SIG-M5 treated with dmso at 0.1 percent for 504 hours (cell line): ENCODE results near the gene PHF2.

Experiments used
- DNase-seq: peaks from one replicate; lab custom pipeline; 2025; ENCODE audit not compliant: unreplicated experiment; lab: John Stamatoyannopoulos, UW

PHF2 gene

DNA sequence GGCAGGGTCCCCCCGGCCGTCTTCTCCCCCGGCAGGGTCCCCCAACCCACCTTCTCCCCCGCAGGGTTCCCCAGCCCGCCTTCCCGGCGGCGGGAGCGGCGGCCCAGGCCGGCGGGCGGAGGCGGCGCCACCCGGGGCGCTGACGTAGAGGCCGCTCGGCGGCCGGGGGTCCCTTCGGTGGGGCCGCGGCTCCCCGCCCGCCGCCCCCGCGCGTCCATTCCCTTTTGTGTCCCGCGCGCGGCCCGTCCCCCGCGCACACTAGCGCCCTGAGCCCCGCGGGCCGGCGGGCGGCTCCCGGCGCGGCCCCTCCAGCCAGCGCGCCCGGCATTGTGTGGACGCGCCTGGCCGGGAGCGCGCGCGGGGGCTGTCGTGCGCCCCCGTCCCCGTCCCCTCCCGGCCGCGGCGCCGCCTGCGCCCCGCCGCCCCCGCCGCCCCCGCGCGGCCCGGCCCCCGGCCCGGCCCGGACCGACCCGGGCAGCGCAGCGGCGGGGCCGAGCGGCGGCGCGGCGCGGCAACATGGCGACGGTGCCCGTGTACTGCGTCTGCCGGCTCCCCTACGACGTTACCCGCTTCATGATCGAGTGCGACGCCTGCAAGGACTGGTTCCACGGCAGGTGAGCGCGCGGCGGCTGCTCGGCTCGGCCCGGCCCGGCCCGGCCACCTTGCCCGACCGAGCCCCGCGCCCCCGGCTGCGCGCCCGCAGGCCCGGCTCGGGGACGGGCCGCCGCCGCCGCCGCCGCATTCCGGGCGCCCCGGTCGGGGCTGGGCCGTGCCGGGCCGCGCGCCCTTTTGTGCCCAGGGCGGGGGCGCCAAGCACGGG is at the start of gene PHF2:
Gene PHF2, plus strand, starts transcription at position 327 of the 820 bp plus-strand sequence. Its CDS starts 190 bp downstream, at position 517.
- no peak for DNase-seq

DNA sequence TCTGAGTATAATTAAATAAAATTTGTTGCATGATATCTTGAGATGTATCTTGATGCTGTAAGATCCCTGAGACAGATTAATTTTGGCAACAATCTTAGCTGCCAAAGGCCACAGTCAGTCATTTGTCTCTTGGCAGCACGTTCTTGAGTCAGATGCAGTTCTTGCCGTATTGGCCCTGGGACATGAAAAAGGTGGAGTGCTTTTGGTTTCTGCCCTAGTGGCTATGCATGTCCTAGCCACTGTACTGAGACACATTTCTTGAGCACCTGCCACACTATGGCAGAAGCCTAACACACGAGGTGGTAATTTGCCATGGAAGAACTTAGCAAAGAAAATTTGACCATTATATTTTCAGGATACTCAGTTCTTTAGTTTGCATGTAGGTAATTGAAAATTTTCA is 45.0 kb upstream of the PHF2 start:
- no peak for DNase-seq

DNA sequence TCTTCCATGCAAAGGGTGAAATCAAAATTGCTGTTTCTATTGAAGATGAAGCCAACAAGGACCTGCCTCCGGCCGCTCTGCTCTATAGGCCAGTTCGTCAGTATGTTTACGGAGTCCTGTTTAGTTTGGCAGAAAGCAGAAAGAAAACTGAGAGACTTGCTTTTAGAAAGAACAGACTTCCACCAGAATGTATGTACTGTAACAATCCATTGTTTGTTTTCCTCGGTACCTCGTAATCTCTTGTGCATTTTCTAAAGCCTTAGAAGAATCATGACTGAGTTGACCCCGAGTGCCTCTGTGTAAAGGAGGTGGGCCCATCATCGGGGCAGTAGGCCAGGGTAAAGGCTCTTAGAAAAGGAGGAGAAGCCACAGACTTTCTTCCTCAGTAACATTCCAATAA is 44.2 kb upstream of the PHF2 start:
- DNase-seq, result no peak

DNA sequence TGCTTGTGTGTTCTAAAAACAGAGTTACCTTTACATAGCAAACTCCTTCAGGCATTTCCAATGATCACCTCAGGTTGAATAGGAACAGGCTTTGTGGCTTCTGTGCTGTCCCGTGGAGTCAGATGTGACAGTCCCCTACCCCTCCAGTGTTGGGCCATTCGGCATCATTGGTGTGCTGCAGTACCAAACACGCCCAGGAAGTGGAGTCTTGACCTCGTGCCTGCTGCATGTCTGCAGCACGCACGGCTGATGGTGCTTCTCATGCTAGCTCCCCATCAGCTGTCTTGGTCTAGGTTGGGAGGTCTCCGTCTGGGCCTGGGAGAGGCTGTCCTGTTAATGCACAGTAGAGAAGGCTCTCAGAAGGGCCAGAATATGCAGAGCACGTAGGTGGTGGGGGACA is 42.5 kb upstream of the PHF2 start:
- no peak for DNase-seq

DNA sequence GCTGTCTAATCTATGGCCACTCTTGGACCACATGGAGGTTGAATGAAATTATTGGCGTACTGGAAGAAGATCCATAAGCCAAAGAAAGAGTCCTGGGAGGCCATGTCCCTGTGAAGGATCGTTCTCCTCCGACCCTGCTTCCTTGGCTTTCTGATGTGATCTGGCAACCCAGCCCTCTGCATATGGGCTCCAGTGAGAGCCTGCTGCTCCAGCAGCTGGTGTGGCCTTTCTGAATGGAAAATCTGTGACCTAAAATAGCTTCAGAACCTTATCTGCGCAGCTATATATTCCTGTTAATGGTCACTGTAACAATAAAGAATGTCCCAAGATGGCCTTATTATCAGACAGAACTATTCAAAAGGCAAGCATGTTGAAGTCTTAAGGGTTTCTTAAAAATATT is 40.2 kb upstream of the PHF2 start:
- no peak for DNase-seq

DNA sequence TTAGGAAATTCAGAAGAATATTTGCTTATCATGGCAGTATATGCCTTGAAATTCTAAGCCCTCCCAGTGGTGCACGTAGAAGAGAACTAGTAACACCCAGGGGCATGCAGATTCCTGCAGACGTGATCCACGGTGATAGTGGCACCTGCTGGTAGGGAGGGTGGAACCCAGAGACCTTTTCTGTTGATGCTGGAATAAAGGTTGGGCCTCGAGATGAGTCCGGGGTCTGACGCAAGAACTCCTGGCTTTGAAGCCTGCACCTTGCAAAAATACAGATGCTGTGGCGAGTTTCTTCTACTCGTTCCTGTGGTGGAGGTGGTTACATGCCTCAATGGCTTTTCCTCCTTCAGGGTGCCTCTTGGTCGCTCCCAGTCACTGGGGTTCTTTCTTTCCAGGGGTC is 39.5 kb upstream of the PHF2 start:
- DNase-seq, result no peak

DNA sequence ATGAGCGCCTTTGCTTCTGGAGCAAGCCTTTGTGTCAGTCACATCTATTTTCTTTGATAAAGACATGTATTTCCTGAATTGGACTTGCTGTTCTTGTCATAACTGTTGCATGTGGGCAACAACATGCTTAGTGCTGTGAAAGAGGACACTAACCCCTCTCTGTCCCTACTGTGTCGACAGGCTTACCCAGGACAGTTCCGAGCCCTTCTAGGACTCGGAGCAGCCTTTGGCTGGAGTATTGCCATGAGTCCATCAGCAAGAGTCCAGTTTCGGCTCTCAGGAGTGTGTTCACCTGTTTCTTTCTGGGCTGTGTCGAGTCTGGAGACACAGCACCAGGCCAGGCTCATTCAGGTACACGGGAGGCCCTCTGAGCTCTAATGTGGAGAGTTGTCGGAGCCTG is 36.1 kb upstream of the PHF2 start:
- DNase-seq, result no peak

DNA sequence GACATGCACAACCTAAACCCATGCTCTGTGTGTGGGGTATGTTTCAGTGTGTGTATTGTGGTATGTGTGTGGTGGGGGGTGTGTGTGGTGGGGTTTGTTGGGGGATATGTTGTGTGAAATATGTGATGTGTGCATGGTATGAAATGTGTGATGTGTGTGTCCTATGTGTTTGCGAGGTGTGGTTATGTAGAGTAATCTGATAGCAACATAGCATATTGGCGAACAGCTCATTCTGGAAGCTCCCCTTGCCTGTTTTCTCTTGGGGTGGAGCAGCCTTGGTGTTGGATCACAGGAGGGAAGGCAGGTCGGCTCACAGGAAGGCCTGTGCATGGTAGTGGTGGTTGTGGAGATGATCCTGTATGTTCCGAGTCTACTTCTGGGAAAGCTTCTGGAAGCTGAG is 35.4 kb upstream of the PHF2 start:
- DNase-seq, result no peak

DNA sequence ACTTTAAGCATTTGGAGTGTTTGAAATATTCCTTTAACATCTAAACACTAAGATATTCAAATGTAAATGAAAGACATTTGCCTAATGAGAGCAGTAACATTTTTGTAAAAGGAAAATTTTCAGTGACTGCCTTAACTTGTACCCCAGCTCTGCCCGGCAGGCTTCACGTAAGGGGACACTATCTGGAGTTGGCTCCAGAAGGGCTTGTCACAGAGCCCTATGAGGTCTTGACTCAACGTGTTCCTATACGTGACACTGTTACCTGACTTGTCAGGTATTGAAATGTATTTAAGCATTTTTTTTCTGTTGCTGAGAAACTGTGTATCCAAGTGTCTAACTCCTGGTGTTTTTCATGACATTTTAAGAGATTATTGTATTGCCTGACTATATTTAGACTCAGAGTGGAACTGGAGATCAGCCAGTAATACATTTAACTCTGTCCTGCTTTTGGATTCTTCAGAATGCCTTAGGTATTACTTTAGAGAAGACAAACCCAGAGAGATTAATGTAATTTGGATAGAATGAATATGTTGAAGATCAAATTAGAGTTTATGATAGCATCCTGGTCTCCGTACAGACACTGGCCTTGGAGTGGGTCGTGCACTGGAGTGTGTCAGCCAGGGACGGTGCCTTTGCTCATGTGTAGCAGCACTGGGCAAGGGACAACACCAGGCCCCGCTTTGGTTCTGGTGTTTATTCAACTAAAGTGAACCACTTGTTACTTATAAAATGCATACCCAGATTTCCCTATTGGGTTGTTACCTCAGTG is 34.6 kb upstream of the PHF2 start:
- DNase-seq, result no peak

DNA sequence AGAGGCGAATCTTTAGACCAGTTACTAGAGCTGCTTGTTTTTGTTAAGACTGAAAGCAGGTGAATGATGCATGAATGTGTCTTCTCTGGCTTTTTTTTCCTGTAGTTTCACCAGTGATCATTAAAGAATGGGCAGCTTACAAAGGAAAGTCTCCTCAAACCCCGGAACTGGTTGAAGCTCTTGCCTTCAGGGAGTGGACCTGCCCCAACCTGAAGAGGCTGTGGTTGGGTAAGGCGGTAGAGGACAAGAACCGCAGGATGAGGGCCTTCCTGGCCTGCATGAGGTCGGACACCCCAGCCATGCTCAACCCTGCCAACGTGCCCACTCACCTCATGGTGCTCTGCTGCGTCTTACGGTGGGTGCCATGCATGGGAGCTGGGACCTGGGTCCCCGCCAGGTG is 33.3 kb upstream of the PHF2 start:
- no peak for DNase-seq

DNA sequence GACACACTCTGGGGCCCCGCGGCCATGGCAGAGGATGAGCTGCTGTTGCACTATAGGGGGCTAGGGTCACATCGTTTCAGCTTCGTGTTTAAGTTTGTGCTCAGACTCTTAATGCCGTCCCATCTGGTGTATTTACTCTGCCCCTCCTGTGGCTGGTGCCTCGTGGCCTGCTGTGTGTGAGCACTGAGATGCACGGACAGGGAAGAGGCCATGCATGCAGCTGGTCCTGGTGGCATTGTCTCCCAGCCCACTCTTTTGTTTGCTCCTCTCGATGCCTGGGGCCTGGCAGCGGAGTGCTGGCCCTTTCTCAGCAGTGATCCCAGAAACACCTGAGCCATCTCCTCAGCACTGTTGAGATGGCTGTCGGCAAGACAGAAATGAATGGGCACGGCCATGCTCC is 30.0 kb upstream of the PHF2 start:
- no peak for DNase-seq

DNA sequence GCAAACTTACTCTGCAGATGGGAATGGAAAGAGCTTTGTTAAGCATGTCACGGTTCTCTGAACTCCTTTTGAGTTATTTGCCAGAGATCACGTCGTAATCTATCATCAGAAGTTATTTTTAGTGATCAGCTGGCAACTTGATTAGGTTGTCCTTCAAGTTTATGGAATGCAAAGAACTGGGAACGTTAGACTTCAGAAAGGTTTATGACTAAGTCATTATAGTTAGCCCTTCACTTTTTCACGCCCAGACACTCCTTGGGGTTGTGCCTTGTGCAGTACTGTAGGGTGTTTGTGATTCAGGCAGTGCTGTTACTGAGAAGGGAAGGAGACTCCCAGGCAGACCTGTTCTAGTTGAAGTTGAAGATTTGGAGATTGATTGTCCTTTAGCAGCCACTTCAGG is 26.8 kb upstream of the PHF2 start:
- no peak for DNase-seq

DNA sequence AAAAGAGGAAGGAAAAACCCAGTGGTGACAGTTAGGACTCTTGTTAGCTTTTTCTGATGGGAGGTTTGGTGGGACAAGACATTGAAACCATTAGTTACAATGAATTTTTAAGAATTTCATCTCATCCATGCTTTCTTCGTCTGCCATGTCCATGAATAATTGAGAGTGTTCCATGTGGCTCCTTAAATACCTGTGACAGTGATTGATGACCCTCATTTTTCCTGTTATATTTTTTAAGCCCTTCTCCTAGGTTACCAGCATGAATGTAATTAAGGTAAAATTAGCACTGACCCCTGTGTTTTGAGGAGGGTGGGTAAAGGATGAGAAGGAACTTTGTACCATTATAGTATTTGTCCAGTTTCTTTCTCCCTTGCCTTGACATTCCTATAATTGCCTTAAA is 23.5 kb upstream of the PHF2 start:
- DNase-seq, result no peak

DNA sequence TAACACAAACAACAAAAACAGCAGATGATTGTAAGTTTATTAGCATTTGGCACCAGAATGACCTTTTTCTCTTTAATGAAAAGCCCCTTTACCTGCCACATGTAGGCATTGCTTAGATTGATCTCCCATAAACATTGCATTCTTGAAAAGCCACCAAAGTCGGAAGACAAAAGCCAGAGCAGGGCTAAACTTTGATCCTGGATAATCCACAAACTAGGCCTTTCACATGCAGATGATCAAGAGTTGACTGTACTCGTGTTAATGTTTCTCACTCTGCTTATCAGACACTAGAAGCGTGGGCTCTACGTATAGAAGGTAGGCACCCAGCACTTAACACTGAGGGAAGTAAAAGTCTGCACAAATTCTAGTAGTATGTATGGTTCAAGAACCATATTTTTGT is 21.0 kb upstream of the PHF2 start:
- no peak for DNase-seq

DNA sequence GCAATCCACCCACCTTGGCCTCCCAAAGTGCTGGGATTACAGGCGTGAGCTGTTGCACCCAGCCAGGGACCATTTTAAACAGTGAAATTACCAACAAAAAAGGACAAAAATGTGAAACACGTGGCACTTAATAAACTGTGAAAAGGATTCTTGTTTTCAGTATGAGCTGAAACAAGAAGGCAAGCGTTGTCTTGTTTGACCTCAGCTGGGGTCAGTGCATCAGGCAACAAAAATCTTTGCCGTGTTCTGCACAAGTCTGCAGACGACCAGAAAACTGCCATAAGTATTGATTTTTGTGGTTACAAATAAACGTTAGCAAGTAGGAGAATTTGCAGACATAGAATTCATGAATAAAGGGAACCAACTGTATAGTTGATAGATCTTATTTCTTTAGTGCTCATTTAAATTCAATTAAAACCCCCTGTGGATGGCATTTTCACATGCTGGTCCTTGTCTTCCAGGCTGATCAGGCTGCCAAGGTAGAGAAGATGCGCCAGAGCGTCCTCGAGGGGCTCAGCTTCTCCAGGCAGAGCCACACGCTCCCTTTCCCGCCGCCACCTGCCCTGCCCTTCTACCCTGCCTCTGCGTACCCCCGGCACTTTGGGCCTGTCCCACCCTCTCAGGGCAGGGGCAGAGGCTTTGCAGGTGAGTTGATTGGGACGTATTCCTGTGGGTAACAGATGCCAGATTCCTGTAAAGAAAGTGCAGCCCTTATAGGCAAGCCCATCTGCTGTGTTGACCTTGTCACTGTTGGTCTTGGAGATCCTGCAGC is 18.8 kb upstream of the PHF2 start:
- no peak for DNase-seq

DNA sequence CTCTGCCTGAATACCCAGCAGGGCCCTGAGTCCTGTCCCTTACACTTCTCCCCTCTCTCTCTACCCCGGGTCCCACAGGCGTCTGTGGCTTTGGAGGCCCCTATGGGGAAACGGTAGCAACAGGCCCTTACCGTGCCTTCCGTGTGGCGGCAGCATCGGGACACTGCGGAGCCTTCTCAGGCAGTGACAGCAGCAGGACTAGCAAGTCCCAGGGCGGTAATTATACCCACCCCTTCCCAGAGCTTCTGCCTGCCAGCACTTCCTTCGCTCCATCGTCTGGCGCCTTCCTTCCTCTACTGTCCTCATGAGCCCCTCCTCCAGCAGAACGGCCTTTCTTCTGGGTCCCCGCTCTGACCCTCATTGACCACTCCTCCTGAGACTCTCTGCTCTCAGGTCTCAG is 17.9 kb upstream of the PHF2 start:
- DNase-seq, result no peak

DNA sequence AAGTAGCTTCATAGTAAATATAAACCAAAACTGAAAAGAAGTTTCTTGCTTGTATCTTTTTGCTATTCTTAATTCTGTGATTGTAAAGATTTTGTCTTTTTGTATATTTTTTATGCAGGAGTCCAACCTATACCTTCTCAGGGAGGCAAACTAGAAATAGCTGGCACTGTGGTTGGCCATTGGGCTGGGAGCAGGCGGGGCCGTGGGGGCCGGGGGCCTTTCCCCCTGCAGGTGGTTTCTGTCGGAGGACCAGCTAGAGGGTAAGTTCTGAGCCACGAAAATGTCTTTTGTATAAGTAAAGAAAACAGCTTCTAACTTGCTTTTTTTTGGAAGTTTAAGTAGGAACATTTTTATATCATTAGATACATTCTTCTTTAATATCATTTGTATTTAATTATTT is 15.4 kb upstream of the PHF2 start:
- DNase-seq, result no peak

DNA sequence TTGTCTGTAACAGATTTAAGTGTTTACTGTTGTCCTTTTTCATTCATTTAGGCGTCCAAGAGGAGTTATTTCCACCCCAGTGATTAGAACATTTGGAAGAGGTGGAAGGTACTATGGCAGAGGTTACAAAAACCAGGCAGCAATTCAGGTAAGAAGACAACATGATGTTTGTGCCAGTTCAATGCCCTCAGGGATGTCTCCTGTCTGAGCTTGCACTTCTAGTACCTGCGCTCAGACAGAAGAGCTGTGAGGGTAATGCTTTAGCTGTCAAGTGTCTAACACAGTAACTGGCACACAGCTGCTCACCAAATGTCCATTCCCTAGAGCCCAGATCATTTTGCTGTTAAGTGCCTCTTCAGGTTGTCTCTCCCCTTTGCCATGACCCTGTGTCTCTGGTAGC is 14.2 kb upstream of the PHF2 start:
- no peak for DNase-seq

DNA sequence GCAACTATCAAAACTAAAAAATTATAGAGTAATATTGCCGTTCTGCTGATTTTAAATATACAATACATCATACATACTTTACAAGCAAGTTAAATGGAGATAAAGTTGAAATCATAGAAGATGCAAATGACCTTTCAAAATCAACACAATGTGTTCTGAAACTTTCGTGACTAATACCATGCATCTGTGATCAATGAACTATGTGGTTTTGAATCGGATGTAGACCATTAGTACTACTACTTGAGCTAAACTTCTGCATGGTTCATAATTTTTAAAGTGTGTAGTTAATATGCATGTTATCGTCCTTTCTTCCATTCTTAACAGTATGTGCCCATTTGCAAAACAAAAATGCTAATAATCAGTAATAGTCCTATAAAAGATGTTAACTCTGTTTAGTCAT is 11.3 kb upstream of the PHF2 start:
- DNase-seq, result no peak

DNA sequence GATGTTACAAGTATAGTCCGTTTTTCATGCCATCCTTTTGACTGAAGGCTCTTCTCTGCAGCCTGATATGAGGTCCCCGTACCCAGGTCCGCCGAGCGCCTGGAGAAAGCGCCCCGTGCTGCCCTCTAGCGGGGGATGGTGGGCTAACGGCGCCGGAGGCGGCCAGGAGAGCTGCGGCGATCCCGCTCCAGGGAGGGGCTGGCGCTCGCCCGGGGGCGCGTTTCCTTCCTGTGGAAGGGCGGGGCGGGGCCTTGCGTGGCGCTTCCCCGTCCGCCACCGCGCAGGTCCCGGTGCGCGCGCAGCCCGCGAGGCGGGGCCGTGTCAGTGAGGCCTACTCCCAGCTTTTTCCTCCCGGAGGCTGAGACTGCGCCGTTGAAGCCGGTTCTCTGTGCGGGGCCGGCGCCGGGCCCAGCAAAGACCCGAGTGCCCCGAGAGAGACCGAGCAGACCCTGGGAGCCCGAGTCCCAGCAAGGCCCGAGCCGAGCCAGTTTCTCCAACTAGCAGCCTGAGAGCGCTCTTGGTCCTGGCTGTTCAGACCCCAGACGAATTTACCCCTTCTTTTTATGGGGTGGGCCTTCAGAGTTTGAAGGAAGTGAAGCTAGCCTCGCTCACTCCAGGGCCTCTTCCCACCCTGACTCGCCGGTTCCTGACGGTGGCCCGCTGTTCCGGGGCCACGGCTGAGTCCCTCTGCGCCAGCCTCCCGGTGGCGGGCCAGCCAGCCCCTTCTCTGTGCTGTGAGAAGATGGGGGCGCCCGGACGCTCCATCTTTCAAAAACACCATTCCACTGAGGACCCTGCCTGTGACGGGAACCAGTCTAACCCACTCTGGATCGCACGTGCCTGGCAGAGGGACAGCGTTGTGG is 9.7 kb upstream of the PHF2 start:
- peak; percentile 92 for DNase-seq
